Activated gamma-delta T cell treated with anti-CD3 and anti-CD28 coated beads, Interleukin-2, amount 50 U/mL, for 16 hours (primary cell): ENCODE results near the gene ING4.

Experiments used
- DNase-seq: peaks from one replicate; pipeline ENCODE4 v3.0.0-alpha.2; 2020; ENCODE audit warnings: low read depth

Gene ING4

DNA sequence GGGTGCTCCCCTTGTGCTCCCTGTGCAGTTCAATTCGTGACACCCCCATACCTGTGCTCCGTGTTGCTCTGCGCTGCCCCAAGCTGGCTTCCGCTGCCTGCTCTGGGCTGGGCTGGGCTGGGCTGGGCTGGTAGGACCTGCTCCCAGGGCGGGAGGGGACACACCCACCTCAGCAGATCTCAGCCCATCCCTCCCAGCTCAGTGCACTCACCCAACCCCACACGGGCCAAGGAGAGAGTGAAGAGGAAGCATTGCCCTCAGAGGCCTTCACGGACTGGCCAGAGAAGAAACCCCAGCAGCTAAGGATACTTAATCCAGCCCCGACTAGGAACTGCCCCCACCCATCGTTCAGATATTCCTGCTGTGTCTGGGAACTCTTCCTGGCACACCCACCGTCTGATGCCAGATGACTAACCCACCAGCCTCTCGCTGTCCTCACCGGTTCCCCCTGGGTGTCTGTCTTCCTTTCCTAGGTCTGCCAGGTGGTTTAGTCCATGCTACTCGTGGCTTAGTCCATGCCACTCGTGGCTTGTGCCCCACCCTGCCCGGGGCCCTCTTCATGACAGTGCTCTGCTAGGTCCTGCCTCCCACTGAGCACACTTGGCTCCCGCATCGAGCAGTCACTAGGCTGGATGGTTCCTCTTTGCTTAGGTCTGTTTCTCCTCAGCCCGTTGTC is 26.9 kb downstream of the ING4 start, which contains the start of gene LPAR5:
TSS of gene LPAR5 (minus strand) at position 104 of the 676 bp plus-strand sequence. CDS start 14,711 bp downstream, outside the sequence.
- DNase-seq = no peak

DNA sequence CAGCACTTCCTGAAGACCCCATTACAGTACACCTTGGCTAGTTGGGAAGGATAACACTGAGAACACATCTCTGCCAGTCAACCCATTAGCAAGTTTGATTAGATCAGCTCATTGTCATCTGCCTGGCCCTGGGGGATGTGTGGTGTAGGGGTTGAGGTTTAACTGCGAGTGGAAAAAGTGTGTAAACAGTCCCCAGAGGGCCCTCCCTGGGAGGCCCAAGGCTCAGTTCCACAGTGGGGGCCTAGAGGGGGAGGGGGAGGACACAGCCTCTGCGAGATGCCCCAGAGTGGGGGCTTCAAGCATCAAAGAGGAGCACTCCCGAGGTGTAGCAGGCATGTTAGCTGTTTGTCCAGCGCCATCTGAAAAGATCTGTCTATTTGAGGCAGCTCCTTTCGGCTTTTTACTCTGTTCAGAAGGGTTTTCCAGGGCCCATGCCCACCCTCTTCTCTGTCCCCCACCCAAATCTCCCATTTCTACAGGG is 27.5 kb downstream of the ING4 start:
- DNase-seq = peak; percentile 60

DNA sequence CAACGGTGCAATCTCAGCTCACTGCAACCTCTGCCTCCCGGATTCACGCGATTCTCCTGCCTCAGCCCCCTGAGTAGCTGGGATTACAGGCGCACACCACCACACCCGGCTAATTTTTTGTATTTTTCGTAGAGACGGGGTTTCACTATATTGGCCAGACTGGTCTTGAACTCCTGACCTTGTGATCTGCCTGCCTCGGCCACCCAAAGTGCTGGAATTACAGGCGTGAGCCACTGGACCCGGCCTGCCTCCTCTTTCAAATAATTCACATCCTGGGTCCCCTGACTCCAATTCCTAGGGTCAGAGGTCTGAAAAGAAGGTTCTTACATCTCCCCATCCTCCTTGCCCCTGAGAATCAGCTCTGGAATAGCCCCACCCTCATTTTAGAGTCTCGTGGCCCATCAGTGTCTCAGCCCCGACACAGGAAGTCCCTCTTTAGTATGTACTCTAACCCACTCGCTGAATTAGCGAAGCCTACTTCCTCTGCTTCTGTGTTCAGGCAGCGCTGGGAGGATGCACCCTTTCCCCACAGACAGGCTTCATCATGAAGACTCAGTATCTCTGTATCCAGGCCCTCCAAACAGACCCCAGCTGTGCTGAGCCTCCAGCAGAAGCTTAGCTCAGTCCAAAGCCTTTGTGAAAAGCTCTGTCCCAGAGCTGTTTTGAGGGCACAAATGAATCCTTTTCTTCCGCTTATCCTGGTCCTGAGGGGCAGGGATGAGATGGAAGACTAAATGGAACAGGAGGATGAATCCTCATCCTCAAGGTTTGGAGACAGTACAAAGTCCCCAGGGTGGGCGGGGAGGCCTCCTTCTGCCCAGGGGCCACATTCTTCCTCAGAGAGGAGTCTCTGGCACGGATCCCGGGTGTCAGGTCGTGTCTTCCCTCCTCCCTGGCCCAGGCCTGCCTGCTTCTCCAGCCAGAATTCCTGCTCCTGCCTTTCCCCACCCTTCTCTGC is 30.6 kb downstream of the ING4 start:
- no peak for DNase-seq

DNA sequence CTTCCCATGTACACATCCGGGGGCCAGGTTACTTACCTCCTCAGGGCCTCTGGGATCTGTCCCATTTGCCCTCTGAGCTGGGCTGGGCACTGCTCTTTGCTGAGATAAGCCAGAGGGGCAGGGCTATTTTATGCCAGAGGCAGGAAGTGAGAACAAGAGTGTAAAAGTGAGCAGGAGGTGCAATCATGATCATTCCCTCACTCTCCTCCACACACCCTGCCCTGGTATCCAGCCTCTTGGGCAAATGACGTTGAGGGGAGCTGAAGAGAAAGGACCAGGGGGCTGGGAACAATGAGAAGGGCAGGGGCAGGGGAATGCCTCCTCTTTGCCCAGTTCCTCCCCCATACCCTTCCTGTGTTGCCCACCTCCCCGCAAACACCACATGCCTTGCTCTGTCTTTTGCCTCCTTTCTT is 31.4 kb downstream of the ING4 start:
- DNase-seq = no peak

DNA sequence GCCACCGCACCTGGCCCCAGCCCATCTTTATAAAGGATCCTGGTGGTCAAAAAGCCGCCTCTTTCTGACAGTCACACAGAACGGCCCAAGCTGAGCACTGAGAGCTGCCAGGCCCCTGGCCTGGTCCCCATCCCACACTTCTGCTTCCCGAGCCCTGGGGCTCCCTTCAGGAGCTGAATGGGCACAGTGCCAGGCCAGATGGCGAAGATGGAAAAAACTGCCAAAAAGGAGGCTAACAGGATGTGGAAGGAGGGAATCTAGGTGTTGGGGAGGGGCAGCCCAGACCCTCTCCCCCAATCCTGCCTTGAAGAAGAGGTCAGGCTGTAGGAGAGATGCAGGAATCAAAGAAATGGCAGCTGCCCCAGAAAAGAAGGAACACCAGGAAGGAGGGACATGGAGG is 32.2 kb downstream of the ING4 start:
- no peak for DNase-seq

DNA sequence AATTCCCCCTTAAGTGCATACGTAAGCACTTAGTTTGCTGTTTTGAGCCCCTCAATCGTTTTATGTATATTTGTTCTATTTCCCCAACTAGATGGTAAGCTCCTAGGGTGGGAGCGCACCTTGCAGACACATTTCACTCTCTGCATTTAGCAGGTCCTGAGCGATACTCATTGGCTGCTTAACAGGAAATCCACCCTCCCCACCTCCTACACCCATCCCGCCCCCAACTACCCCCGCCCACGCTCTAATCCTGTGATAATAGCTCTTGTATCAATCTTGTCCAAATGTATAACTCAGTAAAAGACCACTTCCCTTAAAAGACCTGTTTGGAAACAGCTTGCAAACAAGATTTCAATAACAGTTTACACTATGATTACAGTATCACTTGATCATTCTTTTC is 35.3 kb downstream of the ING4 start:
- no peak for DNase-seq

DNA sequence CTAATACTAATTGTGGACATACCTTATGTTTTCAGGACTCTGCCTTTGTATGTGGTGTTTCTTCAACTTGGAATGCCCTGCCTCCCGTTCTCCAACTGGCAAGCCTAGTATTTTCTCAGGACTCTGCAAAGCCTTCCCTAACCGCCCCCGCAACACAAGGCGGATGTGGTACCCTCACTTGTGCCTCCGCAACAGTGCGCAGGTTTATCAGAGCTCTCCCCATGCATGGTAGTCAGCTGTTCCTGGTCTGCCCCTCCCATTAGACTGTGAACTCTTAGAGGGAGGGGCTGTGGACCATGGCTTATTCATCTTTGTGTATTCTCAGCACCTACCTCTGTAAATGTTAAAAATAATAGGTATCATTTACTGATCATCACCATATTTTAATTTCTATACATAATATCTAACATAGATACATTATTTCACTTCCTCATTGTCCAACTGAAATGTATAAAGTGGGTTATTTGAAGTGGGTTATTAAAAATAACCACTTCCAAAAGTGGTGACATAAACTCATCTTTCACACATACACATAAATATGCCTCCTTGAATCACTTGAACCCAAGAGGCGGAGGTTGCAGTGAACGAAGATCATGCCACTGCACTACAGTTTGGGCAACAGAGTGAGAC is 36.1 kb downstream of the ING4 start:
- DNase-seq = no peak

DNA sequence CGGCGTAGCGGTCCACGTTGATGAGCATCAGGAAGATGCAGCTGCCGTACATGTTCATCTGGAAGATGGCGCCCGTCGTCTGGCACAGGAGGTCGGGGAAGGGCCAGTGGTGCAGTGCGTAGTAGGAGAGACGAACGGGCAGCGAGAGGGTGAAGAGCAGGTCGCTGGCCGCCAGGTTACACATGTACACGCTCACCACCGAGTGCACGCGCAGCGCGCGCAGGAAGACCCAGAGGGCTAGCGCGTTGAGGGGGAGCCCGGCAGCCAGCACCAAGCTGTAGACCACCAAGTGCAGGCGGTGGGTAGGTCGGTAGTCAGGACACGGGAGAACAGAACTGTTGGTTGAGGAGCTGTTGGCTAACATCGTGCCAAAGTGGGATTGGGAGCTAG is 42.0 kb downstream of the ING4 start:
- DNase-seq = no peak

DNA sequence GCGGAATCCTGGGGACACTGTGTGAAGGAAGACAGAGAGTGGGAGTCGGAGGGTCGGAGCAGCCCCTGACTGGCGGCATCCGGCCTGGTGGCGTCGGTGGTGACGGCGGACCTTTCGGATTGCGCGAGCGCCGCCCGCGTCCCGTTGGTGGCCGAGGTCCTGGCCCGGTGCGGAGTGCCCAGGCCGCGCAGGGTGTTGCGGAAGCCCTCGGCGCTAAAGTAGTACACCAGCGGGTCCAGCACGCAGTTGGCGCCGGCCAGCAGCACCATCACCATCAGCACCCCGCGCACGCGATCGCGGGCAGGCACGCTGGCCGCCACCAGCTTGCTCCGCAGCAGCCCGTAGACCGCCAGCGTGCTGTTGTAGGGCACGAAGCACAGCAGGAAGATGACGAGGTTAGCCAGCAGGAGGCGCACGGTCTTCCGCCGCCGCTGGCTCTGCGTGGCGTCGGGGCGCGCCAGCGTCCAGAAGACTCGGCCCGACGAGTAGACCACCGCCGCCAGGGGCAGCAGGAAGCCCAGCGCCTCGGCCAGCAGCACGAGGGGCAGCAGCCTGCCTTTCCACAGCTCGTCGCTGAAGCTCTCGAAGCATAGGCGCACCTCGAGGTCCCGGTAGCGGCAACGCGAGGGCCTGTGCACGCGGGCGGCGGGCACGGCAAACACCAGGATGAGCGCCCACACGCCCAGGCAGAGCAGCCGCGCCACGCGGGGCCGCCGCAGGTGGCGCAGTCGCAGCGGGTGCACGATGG is 42.6 kb downstream of the ING4 start:
- DNase-seq = no peak

DNA sequence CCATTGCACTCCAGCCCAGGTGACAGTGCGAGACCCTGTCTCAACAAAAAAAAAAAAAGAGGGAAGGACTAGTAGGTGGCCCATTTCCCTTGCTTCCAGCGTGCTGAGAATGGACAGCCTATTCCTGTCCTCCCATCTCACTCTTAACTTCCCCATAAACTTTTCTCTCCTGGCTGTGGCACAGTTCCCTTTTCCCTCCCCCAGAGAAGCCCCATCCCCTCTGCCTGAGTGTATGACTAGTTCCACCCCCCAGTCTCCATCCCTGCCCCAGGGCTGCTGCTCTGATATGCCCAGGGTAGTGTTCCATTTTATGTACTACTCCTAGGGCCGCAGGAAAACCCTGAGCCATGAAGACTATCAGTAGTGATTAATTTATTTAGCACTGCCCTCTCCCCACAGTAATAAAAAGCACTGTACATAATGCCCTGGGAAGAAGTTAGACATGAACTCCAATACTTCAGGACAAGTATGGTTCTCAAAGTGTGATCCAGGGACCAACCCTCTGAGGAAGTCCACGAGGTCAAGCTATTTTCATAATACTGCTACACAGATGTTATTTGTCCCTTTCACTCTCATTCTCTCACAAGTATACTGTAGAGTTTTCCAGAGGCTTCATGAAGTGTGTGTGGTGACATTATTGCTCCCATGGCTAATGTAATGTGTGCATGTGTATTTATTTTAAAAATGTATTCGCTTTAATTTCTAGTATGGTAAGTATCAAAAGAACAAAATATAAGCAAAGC is 44.3 kb downstream of the ING4 start:
- DNase-seq = no peak

DNA sequence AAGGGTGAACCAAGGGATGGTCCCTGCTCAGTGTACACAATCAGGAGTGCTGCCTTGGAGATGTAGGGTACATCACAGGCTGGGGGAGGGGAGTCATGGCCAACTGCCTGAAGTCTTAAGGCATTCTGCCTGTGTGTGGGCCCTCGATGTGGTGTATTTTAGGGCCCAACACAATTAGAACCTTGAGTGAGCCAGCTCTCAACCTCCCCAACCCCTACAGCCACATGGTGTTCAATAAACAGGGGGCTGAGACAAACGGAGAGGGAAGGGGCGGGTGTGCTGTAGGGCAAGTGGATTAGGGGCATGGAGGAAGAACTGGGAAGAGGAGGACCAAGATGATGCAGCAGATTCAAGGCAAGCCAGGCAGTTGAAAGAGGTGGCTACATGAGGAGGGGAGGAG is 47.1 kb downstream of the ING4 start:
- no peak for DNase-seq

DNA sequence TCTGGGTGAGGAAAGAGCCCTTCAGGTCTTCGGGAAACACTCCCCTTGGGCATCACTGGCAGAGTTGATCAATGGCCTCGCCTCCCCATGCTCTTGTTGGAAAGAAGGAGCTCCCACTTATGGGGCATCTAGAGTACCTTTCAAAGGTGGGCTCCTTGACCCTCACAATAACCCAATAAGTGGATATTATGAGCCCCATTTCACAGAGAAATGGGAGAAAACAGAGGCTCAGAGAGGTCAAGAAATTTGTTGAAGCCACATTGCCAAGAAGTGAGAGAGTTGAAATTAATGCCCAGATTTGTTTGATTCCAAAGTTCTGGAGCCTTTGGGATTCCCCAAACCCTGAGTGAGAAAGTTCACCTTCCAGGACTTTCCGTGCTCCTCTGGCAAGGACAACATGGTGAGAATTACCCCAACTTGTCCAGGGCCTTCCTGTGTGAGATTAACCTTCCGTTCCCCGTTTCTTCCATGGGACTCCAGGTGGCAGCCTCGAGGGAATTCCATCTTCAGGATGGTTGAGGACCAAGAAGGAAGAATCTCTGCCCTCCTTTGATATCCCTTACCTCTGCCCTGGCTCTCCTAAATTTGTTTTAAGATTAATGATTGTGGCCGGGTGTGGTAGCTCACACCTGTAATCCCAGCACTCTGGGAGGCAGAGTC is 48.3 kb downstream of the ING4 start:
- no peak for DNase-seq

DNA sequence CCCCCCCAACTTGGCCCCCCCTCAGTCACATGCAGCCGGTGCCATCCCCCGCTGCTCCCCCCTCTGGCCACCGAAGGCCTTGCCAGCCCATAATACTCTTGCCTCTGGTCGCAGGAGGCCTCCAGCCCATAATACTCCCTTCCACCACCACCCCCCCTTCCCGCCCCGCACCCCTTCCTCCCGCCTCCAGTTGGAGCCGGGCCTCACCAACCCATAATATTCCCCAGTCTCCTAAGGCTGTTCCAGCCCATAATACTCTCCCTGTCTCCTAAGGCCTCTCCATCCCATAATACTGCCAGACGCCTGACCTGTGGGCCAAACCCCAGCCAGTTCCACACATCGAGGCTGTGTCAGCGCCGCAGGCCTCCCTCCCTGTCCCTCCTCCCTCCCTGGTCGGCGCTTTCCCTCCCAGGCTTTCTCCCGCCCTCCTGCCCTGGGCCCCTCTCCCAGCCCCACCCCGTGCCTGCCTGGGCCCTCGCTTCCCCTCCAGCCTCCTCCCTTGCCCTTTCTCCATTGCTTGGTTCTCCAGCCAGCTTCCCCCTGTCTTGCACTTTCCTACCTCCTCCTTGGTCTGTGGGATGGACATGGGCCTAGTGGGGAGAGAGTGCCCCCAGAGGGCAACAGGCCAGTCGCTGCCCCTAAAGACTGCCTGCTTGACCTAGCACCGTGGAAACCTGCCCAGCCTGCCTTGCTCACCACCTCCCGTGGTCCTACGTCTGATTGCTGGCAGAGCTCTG is 49.0 kb downstream of the ING4 start:
- no peak for DNase-seq

DNA sequence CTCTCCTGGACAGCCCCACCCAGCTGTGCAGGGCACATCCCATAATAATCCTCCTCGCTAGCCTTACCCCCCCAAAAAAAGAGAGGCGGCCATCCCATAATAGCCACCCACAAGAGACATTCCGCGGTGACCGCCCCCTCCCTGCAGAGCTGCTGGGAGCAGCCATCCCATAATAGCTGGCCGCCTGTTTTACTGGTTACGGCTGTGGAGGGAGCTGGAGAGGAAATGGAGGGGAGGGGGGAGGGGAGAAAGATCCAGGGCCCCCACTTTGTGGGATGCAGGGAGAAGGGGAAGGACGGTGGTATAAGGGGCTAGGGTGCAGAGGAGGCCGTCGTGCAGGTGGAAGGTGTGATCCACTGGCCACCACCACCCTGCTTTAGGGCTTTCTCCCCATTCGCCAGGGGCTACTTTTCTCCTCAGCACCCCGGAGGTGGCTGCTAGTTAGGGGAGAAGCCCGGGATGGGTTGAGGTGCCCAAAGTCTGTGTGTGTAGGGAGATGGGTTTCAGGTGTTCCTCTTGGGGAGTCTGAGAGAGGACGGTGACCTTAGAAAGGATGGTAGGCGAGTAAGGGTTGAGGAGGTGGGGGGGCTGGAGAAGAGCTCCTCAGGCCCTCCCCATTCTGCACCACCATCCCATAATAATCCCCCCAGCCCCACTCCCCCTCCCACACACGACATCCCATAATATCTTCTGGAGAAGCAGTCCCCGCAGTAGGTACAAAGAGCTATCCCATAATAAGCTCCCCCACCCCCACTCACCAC is 49.7 kb downstream of the ING4 start:
- DNase-seq = no peak

DNA sequence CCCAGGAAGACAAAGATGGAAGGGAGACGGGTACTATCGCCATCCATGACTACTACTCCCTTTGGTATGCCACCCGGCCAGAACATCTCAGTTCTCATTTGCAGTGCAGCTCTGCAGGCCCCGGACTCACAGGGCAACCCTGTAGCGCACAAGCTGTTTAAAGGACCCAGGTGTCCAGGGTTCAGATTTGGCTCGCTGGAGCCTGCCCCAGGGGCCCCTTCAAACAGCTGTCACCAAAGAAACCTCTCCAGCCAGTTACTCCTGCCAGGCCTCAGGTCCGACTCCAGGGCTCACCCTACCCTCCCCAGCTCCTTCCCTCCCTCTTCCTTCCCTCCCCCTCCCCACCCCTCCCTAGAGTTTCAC is 50.3 kb downstream of the ING4 start:
- DNase-seq = no peak

DNA sequence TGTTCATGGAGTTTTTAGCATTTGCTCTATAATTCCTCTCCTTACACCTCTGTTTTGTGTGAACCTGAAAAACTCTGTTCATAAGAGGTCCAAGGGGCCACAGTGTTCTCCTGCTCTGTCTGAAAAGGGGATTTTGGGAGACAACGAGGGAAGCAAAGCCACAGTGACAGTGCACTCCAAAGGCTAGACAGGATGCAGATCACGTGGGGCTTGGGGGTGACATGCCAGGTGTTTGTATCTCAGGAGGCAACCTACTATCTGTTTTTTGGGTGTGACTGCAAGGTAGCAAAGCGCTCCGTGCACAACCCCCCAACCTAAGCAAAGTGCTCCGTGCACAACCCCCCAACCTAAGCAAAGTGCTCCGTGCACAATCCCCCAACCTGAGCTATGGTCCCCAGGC is 50.7 kb downstream of the ING4 start:
- no peak for DNase-seq

DNA sequence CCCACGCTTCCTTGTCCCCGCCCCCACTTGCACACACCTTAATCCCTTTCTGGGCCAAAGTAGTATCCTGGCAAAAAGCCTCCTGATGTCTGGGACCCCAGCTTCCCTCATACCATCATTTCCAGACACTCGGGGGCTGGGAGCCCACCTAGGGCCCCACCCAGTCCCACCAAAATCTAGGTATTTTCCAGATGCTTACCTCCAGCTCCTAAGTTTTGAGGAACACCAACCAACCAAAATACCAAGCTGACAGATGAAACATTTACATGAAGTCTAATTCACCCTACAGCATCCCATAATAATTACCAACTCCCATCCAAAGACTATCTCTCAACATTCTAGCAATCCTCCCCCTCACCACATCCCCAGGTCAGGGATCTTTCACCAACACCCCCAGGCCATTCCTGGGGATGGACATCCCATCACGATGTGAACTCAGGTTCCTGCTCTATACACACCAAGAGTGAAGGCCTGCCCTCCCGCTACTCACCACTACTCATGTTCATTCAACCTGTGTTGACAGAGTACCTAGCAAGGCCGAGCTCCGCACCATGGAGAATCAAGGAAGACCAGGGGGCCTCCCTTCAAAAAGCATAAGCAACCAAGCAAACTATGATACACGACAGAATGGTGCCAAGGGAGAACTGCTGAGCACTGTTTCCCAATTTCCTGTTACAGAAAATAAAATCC is 54.2 kb downstream of the ING4 start:
- DNase-seq = no peak

DNA sequence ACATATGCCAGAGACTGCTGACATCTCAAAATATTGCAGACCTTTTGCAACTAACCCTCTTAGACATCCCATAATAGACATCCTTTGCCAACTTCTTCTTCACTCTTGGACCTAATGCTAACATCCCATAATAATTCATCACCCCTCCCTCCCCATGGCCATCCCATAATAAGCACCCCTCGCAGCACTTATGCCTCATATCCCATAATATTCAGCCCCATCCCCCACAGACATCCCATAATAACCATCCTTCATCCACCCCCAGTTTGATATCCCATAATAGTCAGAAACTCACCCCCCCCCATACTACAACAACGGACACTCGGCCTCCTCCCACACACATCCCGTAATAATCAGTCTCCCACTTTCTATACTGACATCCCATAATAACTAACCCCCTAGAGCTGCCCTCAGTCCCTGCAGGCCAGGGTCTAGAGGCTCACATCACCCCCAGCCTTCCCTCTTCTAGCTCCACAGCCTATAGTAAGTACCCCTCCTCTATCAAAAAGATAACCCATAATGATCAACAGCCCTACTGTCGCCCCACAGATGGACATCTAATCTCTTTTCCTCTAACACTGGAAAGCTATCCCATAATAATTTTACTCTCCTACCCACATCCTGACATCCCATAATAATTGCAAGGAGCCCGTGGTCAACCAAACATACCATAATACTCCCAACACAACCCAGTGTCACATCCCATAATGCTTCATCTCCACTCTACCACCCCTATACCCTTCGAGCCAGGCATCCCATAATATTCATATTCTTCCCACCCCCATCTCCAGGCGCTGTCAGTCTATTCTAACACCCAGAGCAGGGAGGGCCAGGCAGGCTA is 54.9 kb downstream of the ING4 start:
- DNase-seq = peak; percentile 52
